Measurements from ENCODE around the gene MGAT4B.

MGAT4B gene

GRCh38 chr5:179805529-179806249, 977 bp downstream of the MGAT4B start:
- DNase-seq, result no peak

GRCh38 chr5:179805070-179805528, 1.6 kb downstream of the MGAT4B start:
- DNase-seq, result no peak

DNA sequence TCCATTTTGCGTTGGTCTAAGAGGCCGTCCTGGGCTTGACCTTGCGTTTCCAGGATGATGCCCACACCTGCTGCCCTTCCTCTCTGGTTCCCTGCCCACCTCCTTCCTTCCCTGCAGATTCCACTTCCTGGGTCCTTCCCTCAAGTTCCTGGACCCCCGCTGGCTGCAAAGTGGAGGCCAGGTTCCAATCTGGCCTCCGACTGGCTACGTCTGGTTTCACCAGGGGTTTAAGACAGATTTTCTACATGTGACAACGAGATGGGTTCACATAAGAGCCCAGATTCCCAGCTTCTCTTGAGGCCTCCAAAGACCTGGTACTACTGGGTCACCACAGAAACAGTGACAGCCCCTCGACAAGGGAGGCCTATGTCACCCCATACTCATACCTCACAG, 2.1 kb downstream of the MGAT4B start:
- DNase-seq, result no peak

GRCh38 chr5:179803651-179804554, 2.8 kb downstream of the MGAT4B start:
- no peak for DNase-seq

DNA sequence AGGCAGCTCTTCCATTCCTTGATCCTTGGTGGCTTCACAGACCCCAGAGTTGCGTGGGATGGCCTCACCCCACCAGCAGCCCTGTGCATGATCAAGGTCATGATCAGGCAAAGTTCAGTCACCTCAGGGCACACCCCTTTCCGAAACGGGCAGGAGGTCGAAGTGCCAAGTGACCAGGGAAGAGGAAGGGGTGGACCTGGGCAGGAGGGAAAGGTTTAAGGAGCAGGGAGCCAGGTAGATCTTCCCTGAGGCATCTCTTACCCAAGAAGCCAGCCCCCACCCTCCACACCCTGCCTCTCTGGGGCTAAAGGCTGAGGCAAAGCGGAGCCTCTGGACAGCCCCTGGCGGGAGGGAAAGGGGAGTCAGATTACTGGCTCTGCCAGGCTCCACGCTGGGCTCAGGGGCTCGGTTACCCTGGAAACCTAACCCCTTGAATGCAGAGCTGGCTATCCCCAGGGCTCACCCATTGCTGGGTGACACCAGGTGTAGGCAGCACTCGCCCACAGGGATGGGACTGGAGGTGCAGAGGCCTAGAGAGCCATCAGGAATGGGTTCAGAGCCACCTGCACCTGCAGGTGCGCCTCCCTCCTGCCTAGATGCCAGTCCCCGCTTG, 3.6 kb downstream of the MGAT4B start:
- DNase-seq, result no peak

- no peak for DNase-seq
These were observed 4.3 kb downstream of the MGAT4B start for GRCh38 chr5:179802207-179802883.

DNA sequence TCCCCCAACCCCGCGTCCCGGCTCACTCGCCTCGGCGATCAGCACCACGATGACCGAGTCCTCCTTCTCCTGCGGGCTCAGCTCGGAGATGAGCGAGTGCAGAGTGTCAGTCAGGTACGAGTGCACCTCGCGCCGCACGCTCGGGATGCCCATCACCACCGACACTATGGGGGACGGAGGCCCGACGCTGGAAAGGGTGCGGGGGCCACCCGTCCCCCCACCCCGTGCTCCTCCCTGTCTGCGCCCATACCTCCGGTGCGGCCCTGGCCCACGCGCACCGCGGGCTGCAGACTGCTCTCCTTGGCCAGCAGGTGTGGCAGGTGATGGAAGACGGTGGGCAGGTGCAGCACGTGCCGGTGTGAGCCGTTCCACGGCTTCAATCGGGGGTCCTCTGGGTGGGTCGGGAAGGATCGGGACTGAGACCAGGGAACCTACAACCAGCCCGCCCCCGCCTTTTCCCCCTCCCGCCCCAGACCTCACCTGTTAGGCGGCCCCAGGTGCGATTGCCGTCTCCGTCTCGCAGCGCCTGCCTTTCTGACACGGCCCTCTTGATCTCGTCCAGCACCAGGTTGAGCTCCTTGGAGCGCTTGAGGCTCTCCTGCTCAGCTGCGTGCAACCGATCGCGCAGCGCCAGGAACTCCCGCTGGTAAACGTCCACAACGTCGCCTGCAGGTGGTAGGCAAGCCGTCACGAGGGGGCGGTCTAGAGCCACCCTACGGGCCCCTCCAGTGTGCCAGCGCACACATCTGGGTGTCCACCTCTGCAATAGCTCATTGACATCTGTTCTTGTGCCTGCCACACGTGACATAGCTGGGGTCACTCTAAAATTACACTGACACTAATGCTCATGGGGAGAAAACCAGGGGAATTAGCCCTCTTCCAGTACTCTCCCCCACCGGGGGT, 5.1 kb downstream of the MGAT4B start:
- no peak for DNase-seq

- no peak for DNase-seq
These were observed 5.9 kb downstream of the MGAT4B start for GRCh38 chr5:179800696-179801201.

- no peak for DNase-seq
These were observed 6.5 kb downstream of the MGAT4B start for GRCh38 chr5:179800071-179800695.

GRCh38 chr5:179799644-179799973, 7.1 kb downstream of the MGAT4B start:
- no peak for DNase-seq

GRCh38 chr5:179798771-179799643, 7.7 kb downstream of the MGAT4B start:
- DNase-seq, result no peak

DNA sequence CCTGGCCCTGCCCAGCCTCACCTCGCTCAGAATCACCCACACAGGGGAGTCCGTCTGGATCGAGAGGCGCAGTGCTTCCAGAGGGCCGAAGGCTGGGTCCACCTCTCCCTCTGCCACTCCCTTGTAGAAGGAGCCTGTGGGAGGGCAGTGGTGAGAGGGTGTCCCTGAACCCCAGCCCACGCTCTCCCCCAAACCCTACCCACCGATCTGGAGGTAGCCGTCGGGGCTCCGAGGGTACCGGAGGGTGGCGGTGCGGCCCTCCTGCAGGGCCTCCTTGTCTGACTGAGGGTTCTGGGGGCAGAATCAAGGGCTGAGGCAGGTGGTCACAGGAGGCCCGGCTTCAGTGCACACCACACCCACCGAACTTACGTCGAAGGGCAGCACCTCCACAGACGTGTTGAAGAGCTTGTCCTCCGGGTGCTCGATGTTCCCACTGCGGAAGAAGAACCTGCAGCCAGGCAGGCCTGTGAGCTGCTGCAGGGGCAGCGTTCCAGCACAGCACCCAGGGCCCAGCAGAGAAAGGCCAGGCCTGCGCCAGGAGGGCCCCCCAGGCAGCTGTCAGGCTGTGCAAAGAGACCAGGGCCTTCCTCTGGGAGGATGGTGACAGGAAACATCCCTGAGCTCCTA, 8.4 kb downstream of the MGAT4B start:
- no peak for DNase-seq

DNA sequence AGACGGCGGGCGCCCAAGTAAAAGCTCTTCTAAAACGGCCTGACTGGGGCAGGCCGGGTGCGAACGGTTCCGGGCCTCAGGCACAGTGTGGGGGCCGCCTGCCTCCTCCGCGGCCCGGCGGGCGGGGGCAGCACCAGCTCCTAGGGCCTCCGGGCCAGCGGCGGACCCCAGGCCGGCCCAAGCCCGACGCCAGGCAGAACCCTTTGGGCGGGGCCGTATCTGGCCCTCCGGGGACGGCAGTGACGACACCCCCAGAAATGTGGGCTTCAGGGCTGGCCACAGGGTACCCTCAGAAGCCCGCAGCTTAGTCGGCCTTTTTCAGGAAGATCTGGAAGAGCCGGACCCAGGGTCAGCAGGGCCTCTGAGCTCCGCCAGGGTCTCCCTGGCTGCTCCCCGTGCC, 8.9 kb downstream of the MGAT4B start:
- DNase-seq, result no peak

GRCh38 chr5:179796877-179797608, 9.6 kb downstream of the MGAT4B start:
- no peak for DNase-seq

- DNase-seq, result peak; percentile 36
These were observed 10.5 kb downstream of the MGAT4B start for GRCh38 chr5:179795863-179796833.

GRCh38 chr5:179795049-179795862, 11.4 kb downstream of the MGAT4B start:
- DNase-seq, result no peak

DNA sequence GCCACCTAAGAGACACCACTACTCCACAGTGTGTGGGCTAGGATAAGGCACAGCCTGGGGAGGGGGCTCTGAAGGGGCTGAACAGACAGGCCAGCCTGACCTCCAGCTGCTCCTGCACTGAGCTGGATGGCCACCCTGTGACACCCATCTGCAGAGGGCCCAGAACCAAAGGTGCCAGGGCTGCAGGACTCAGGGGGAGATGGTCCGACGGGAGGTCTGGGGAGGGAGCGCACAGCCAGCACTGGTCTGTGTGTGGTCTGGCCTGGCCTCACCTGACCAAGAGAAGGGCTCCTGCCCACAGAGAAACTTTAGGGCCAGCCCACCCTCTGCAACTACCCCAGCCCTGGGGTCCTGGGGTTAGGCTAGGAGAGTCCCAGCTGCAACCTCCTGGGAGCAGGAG, 12.1 kb downstream of the MGAT4B start:
- no peak for DNase-seq
